ENCODE measurements around the gene ADH6. TPM values are rescaled to one million over a fixed set of nuclear protein-coding genes. Genes with fewer than 3 reads are reported as not detected.

ADH6 gene
- total RNA-seq (ENCODE audit: low replicate concordance): 5.2 and 9.8 TPM in 2 replicates
- long read RNA-seq, transcript ADH6-203 (9 exons, 2,802 nt): minor isoform, 5 of 22 reads
- long read RNA-seq, transcript ADH6-202 (7 exons, 3,337 nt): major isoform, 7 of 22 reads
- long read RNA-seq, partial matches to known transcripts: 4 of 22 reads
- long read RNA-seq, other reads (novel, unspliced or antisense): 3 of 22 reads

DNA sequence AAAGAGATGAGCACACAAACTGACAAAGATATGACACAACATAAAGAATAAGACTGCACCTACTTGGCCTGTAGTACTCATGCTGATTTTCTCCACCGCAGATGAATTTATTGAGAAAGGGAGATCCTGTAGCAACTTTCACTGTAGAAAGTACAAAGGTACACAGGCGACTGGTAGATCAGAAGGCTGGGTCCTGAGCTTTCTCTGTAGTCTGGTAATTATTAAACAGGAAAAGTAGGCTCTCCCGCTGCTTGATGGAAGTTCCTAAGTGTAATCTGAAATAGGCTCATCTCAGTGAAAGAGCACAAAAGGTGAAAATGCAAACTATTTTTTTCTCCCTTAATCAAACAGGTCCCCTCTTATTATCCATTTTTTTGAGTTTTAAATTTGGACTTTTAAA, at the start of gene ADH6:
Gene ADH6, minus strand, starts transcription at position 175 of the 400 bp plus-strand sequence. Its CDS starts 94 bp downstream, at position 81.
- DNase-seq (ENCODE audit: extremely low spot score, unreplicated experiment): no peak
- H3K27ac Mint-ChIP-seq: no peak within 1 kb of the TSS

DNA sequence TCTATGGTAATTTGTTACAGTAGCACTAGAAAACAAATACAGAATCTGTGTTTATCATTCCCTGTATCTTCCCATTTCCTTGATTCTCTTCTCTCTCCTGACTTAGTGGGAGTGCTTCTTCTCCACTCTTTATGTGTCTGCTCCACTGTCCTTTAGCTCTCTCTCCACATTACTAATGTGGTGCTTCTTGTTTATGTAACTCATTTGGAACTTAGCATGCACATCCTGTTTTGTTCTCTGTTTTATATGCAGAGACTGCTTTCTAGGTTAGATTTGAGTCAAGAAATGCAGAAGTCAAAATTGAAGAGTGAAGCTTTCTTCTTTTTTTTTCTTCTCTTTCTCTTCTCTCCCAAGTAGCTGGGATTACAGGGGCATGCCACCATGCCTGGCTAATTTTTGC, 45.9 kb upstream of the ADH6 start:
- H3K36me3 Mint-ChIP-seq: peaks cover 10% of the 10 kb centered on the region
- no peaks in the 10 kb centered on the region for H3K27me3 Mint-ChIP-seq
- peaks cover 9% of the 10 kb centered on the region for H3K9me3 Mint-ChIP-seq
- no peak overlapping the region for H3K4me3 Mint-ChIP-seq
- no peak overlapping the region for H3K27ac Mint-ChIP-seq
- TF ChIP-seq, protein P1, sequence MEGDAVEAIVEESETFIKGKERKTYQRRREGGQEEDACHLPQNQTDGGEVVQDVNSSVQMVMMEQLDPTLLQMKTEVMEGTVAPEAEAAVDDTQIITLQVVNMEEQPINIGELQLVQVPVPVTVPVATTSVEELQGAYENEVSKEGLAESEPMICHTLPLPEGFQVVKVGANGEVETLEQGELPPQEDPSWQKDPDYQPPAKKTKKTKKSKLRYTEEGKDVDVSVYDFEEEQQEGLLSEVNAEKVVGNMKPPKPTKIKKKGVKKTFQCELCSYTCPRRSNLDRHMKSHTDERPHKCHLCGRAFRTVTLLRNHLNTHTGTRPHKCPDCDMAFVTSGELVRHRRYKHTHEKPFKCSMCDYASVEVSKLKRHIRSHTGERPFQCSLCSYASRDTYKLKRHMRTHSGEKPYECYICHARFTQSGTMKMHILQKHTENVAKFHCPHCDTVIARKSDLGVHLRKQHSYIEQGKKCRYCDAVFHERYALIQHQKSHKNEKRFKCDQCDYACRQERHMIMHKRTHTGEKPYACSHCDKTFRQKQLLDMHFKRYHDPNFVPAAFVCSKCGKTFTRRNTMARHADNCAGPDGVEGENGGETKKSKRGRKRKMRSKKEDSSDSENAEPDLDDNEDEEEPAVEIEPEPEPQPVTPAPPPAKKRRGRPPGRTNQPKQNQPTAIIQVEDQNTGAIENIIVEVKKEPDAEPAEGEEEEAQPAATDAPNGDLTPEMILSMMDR (conservative IDR thresholded peaks at IDR 0.05): no peak
- no peak for DNase-seq (ENCODE audit: extremely low spot score, unreplicated experiment)
- H3K4me1 Mint-ChIP-seq (ENCODE audit: unreplicated experiment): no peaks in the 10 kb centered on the region

More for the DNA sequence above, at the start of gene ADH6:
- Mint-ChIP-seq H3K36me3 (no peaks in the 10 kb centered on the region), H3K4me1 (ENCODE audit: unreplicated experiment) (peaks cover 4% of the 10 kb centered on the region), H3K4me3 (peak within 1 kb of the TSS; percentile 36), H3K9me3 (no peaks in the 10 kb centered on the region), H3K27me3 (no peaks in the 10 kb centered on the region)
- TF ChIP-seq, protein P1 (conservative IDR thresholded peaks at IDR 0.05): no peak

DNA sequence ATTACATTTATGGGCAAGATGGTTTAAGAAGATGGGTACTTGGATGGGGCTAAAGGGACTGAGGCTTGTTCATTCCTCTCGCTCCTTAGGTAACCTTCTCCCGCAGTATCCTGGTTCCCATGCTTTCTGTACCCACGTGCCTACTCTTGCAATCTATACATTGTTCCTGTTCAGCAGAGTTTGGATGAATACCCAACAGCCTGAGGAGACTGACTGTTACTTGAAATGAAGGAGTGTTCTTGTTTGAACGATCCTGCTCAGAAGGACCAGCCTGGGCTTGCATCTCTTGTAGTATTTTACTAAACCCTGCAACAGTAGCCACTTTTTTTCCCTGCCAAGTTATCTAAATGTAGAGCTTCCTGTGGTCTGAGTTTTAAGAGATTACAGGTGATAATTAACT, 33.7 kb upstream of the ADH6 start:
- Mint-ChIP-seq H3K9me3 (no peaks in the 10 kb centered on the region), H3K27ac (no peak overlapping the region), H3K4me1 (ENCODE audit: unreplicated experiment) (no peaks in the 10 kb centered on the region), H3K36me3 (no peaks in the 10 kb centered on the region), H3K27me3 (no peaks in the 10 kb centered on the region), H3K4me3 (no peak overlapping the region)
- no peak for DNase-seq (ENCODE audit: extremely low spot score, unreplicated experiment)
- TF ChIP-seq, protein P1 (conservative IDR thresholded peaks at IDR 0.05): no peak

DNA sequence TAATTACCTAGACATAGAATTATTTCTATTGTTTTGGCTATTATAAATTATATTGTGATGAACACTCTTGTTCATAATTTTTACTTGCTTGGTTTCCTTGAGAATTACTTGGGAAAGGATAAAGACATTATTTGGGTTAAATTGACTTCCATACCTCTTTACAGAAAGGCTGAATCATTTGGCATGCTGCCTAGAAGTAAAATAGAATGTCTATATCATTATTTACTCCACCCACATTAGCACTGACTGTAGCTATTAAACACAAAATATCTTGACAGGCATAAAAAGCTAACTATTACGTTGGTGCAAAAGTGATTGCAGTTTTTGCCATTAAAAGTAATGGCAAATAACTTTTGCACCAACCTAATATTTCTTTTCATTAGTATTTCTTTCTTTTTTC, 29.7 kb upstream of the ADH6 start:
- TF ChIP-seq, protein P1 (conservative IDR thresholded peaks at IDR 0.05): no peak
- Mint-ChIP-seq H3K27me3 (no peaks in the 10 kb centered on the region), H3K36me3 (peaks cover 5% of the 10 kb centered on the region), H3K4me3 (no peak overlapping the region), H3K9me3 (peaks cover 20% of the 10 kb centered on the region), H3K27ac (no peak overlapping the region), H3K4me1 (ENCODE audit: unreplicated experiment) (peaks cover 6% of the 10 kb centered on the region)
- DNase-seq (ENCODE audit: extremely low spot score, unreplicated experiment): no peak

DNA sequence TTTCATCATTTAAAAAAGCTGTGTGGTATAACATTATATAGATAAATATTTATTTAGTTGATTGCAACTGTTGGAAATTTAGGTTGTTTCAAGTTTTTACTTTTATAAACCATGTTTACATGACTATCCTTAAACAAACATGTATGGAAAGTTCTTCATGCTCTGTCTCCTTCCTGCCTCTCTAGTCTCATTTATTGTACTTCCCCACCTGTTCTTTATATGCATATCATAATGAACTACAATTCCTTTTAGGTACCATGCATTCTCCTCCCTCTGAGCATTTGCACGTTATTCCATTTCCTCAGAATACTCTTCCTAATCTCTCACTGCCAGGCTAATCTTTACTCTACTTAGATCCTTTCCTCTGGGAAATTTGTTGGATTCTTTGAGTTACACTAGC, 16.9 kb upstream of the ADH6 start:
- H3K9me3 Mint-ChIP-seq: no peaks in the 10 kb centered on the region
- no peaks in the 10 kb centered on the region for H3K27me3 Mint-ChIP-seq
- TF ChIP-seq, protein P1 (conservative IDR thresholded peaks at IDR 0.05): no peak
- no peak overlapping the region for H3K4me3 Mint-ChIP-seq
- no peak overlapping the region for H3K27ac Mint-ChIP-seq
- H3K36me3 Mint-ChIP-seq: no peaks in the 10 kb centered on the region
- no peak for DNase-seq (ENCODE audit: extremely low spot score, unreplicated experiment)
- peaks cover 4% of the 10 kb centered on the region for H3K4me1 Mint-ChIP-seq (ENCODE audit: unreplicated experiment)

Data from type B pancreatic cell (in vitro differentiated cells).